GM12891 (cell line): ENCODE measurements around the gene TMEM178B.

ENCODE experiments used
- POLR2A ChIP-seq: IDR thresholded peaks from 2 replicates; pipeline ENCODE4 v1.6.1; 2011; ENCODE audit warnings: low read depth, low read length, control low read depth
- POLR2AphosphoS5 ChIP-seq: IDR thresholded peaks from 2 replicates; pipeline ENCODE4 v1.6.1; 2011; ENCODE audit warnings: low read depth, low read length, control low read depth
- TAF1 ChIP-seq: IDR thresholded peaks from 2 replicates; pipeline ENCODE4 v1.6.1; 2011; ENCODE audit warnings: low read depth, low read length, control low read depth

GRCh38 chr7:141113131-141113530, 39.3 kb downstream of the TMEM178B start:
- TF ChIP-seq POLR2AphosphoS5 (no peak), POLR2A (no peak), TAF1 (no peak)
